Colonic mucosa (tissue), 4 donors: ENCODE results near the gene TUFT1. TPM values are rescaled to one million over a fixed set of nuclear protein-coding genes. Genes with fewer than 3 reads are reported as not detected.

ENCODE experiments used
- DNase-seq: peaks from one replicate; pipeline ENCODE4 v3.0.0-alpha.2; 2020
- H3K27ac ChIP-seq: fragments of 200-600 bp; one replicate; pipeline ENCODE4 v1.8.0; 2021
- H3K27me3 ChIP-seq: fragments of 200-600 bp; one replicate; pipeline ENCODE4 v1.8.0; 2021
- H3K36me3 ChIP-seq: fragments of 200-600 bp; one replicate; pipeline ENCODE4 v1.8.0; 2021
- H3K4me1 ChIP-seq: fragments of 200-600 bp; one replicate; pipeline ENCODE4 v1.8.0; 2021; ENCODE audit warnings: mild to moderate bottlenecking
- H3K4me3 ChIP-seq: fragments of 200-600 bp; one replicate; pipeline ENCODE4 v1.8.0; 2021
- H3K9ac ChIP-seq, 2 donors: one replicate each; pipeline ENCODE4 v1.7.0; 2013; ENCODE audit warnings: control low read depth in 2 of 2, low read depth in 2 of 2, low read length in 2 of 2
- H3K9me3 ChIP-seq: fragments of 200-600 bp; one replicate; pipeline ENCODE4 v1.8.0; 2021
- CTCF ChIP-seq: fragments of 200-600 bp; IDR thresholded peaks from one replicate; pipeline ENCODE4 v1.8.0; 2022; ENCODE audit warnings: antibody characterized with exemption, mild to moderate bottlenecking
- intact Hi-C: fragments of 100-400 bp; cut with DNase I; formaldehyde crosslinking; loops from one replicate; pipeline ENCODE4 v1.14.1; 2022
- total RNA-seq, 2 donors: library from RNA; stranded (reverse); fragmentation: NEBNext Ultra II Directional in 1 of 2; extraction: Animal tissue kit (Norgen Biotek cat#: 25700) in 1 of 2; gene quantifications; one replicate each; pipeline ENCODE4 v1.2.1, GENCODE V29; 2021
- donor health status: healthy.
- donor health status: DM: no; HTN: no; CAD: no.
- donor health status: DM: no; HTN: no; CAD: no.

Gene TUFT1
- total RNA-seq, 2 donors from 2014 or later, result 25.5 to 40.6 TPM

GRCh38 chr1:151546011-151546925 lies 6.2 kb downstream of the TUFT1 start:
- Histone ChIP-seq H3K27me3 (no peaks in the 10 kb centered on the region), H3K36me3 (no peaks in the 10 kb centered on the region), H3K27ac (peak overlapping the region; percentile 77), H3K4me3 (no peak overlapping the region), H3K9ac (peak overlapping the region in 1 of 2 donors; percentile 70), H3K9me3 (no peaks in the 10 kb centered on the region), H3K4me1 (peaks cover 16% of the 10 kb centered on the region)
- intact Hi-C loops, result no loop called here
- TF ChIP-seq CTCF, result no peak
- no peak for DNase-seq

DNA sequence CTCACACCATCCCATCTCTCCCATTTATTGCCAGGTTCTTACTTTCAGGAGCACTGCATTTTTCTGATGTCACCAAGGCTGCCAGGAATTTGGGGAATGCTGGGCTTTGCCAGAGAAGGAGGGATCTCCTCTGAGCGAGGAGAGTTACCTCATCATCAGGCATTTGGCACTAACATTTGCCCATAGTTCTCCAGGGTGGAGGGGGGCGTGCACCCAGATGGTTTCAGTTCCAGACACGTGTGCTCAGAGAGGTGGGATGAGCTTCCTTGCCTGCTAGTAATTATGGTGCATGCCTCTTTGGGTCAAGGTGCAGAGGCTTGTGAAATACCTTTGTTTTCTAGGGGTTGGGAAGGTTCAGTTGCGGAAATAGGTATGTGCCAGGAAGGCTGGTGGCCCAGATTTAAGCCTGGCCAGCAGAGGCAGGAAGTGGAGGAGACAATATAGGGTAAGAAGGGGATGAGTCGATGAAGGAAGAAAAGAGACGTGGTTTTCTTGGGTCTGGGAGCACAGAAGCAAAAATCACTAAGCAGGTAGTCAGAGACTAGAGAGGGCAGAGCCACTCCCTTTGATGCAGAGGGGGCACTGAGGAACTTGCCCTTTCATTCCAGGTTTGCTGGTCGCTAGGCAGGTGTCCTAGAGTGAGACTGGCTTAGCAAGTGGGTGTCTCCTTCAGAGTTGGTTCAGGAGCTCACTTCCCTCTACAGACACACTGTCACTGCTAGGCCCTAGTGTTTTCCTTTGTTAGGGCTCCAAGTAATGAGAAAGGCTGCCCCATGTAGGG lies 7.2 kb downstream of the TUFT1 start:
- TF ChIP-seq CTCF, result no peak
- Histone ChIP-seq H3K27me3 (no peaks in the 10 kb centered on the region), H3K4me3 (no peak overlapping the region), H3K27ac (peak overlapping the region; percentile 77), H3K9ac (peak overlapping the region in 1 of 2 donors; percentile 70), H3K9me3 (no peaks in the 10 kb centered on the region), H3K36me3 (no peaks in the 10 kb centered on the region), H3K4me1 (peaks cover 16% of the 10 kb centered on the region)
- intact Hi-C loops, result no loop called here
- peak; percentile 84 for DNase-seq

DNA sequence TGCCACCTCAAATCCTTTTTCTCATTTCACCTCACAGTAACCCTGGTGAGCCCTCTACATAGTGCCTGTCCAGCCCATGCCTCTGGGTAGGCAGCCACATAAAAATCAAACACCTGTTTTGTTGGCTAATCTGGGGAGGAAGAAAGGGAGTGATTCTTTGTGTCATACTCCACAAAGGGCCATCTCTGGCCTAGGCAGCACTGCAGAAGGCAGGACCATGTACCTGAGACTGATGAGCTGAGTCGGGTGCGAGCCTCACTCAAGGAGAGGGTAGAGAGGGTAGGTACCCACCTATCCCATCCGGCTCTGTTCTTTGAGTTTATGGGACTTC lies 7.8 kb downstream of the TUFT1 start:
- H3K27ac ChIP-seq, result peak overlapping the region; percentile 77
- TF ChIP-seq CTCF, result no peak
- H3K27me3 ChIP-seq, result no peaks in the 10 kb centered on the region
- H3K9ac ChIP-seq, result peak overlapping the region in 1 of 2 donors; percentile 70
- H3K9me3 ChIP-seq, result no peaks in the 10 kb centered on the region
- peaks cover 16% of the 10 kb centered on the region for H3K4me1 ChIP-seq
- no peak for DNase-seq
- no peak overlapping the region for H3K4me3 ChIP-seq
- H3K36me3 ChIP-seq, result no peaks in the 10 kb centered on the region
- intact Hi-C loops, result no loop called here

DNA sequence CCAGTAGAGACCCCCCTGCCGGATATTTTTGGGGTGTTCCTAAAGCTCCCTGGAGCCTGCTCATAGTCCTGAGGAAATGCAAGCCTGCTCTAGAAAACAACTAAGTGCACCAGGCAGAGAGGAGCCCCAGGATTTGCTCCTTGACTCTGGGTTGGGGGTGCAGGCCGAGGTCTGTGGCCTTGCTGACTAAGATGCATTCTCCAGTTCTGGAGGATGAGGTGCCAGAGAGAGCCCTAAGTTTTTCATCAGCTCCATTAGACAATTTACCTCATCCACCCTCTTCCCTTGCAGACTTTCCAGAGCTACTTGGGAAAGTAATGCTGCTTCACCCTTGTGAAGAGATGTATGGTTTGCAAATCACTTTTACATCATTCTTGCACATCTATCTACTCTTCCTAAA lies 9.1 kb downstream of the TUFT1 start:
- TF ChIP-seq CTCF, result no peak
- H3K27me3 ChIP-seq, result no peaks in the 10 kb centered on the region
- no peaks in the 10 kb centered on the region for H3K36me3 ChIP-seq
- DNase-seq, result no peak
- intact Hi-C loops, result no loop called here
- H3K4me1 ChIP-seq, result peaks cover 16% of the 10 kb centered on the region
- no peak overlapping the region for H3K4me3 ChIP-seq
- peak overlapping the region; percentile 57 for H3K27ac ChIP-seq
- H3K9me3 ChIP-seq, result no peaks in the 10 kb centered on the region
- peak overlapping the region in 1 of 2 donors; percentile 28 for H3K9ac ChIP-seq

GRCh38 chr1:151553659-151554058 lies 13.6 kb downstream of the TUFT1 start:
- Histone ChIP-seq H3K27me3 (no peaks in the 10 kb centered on the region), H3K4me1 (no peaks in the 10 kb centered on the region), H3K4me3 (no peak overlapping the region), H3K27ac (no peak overlapping the region), H3K36me3 (no peaks in the 10 kb centered on the region), H3K9ac (no peak overlapping the region), H3K9me3 (no peaks in the 10 kb centered on the region)
- no peak for TF ChIP-seq CTCF
- no peak for DNase-seq
- intact Hi-C loops, result no loop called here
